ENCODE measurements around the gene TSPAN18. TPM values are rescaled to one million over a fixed set of nuclear protein-coding genes. Genes with fewer than 3 reads are reported as not detected.

The TSPAN18 gene
- total and polyA plus RNA-seq, 7 donors: 5.2 to 21.7 (median 8.0) TPM

GRCh38 chr11:44753961-44754645 lies 27.3 kb downstream of the TSPAN18 start:
- Histone ChIP-seq H3K9me3 (no peaks in the 10 kb centered on the region), H3K36me3 (ENCODE audit: insufficient read depth in 1 of 2, low read depth in 1 of 2) (no peaks in the 10 kb centered on the region), H3K27ac (no peak overlapping the region), H3K4me1 (no peaks in the 10 kb centered on the region), H3K27me3 (ENCODE audit: insufficient read depth in 3 of 3, low read length in 2 of 3) (peaks cover 0 to under 1% (median 0%) of the 10 kb centered on the region in 3 donors), H3K4me3 (no peak overlapping the region)
- no peak for TF ChIP-seq CTCF (IDR thresholded peaks at IDR 0.05)
- 79 to 86% (median 83%) methylated on average over 8 of the region's 8 CpGs for whole genome bisulfite sequencing, 3 donors
- no peak for ATAC-seq
- no peak for DNase-seq
- intact Hi-C loops (cut with DNase I): no loop called here

- H3K4me3 ChIP-seq: no peak overlapping the region
- H3K4me1 ChIP-seq: no peaks in the 10 kb centered on the region
- intact Hi-C loops (cut with DNase I): no loop called here
- ATAC-seq (no peak), DNase-seq (no peak)
- H3K36me3 ChIP-seq (ENCODE audit: insufficient read depth in 1 of 2, low read depth in 1 of 2): no peaks in the 10 kb centered on the region
- WGBS, 3 donors: 60 to 70% (median 69%) methylated on average over 9 of the region's 9 CpGs
- H3K9me3 ChIP-seq: no peaks in the 10 kb centered on the region
- TF ChIP-seq CTCF (IDR thresholded peaks at IDR 0.05): no peak
- peaks cover 0 to 10% (median 0%) of the 10 kb centered on the region in 3 donors for H3K27me3 ChIP-seq (ENCODE audit: insufficient read depth in 3 of 3, low read length in 2 of 3)
- no peak overlapping the region for H3K27ac ChIP-seq
Observed at GRCh38 chr11:44754876-44755555, 28.3 kb downstream of the TSPAN18 start.

- peak in 1 of 4 donors; percentile 25 for ATAC-seq
- intact Hi-C loops (cut with DNase I): no loop called here
- 45 to 46% (median 46%) methylated on average over 7 of the region's 7 CpGs for WGBS, 3 donors
Observed at GRCh38 chr11:44755556-44756523, 29.1 kb downstream of the TSPAN18 start.

GRCh38 chr11:44758983-44759382 lies 32.2 kb downstream of the TSPAN18 start:
- intact Hi-C loops (cut with DNase I): no loop called here
- Histone ChIP-seq H3K9me3 (no peaks in the 10 kb centered on the region), H3K27ac (no peak overlapping the region), H3K36me3 (ENCODE audit: insufficient read depth in 1 of 2, low read depth in 1 of 2) (no peaks in the 10 kb centered on the region), H3K4me1 (peaks cover 8% of the 10 kb centered on the region), H3K27me3 (ENCODE audit: insufficient read depth in 3 of 3, low read length in 2 of 3) (peaks cover 0 to 23% (median 0%) of the 10 kb centered on the region in 3 donors), H3K4me3 (no peak overlapping the region)
- 68 to 73% (median 70%) methylated on average over 4 of the region's 4 CpGs for WGBS, 3 donors
- ATAC-seq (no peak), DNase-seq (no peak)
- no peak for TF ChIP-seq CTCF (IDR thresholded peaks at IDR 0.05)

More at GRCh38 chr11:44755556-44756523, 29.1 kb downstream of the TSPAN18 start:
- no peak for TF ChIP-seq CTCF (IDR thresholded peaks at IDR 0.05)
- Histone ChIP-seq H3K27me3 (ENCODE audit: insufficient read depth in 3 of 3, low read length in 2 of 3) (peaks cover 0 to 15% (median 0%) of the 10 kb centered on the region in 3 donors), H3K9me3 (no peaks in the 10 kb centered on the region), H3K4me1 (peaks cover 4% of the 10 kb centered on the region), H3K4me3 (no peak overlapping the region), H3K27ac (no peak overlapping the region), H3K36me3 (ENCODE audit: insufficient read depth in 1 of 2, low read depth in 1 of 2) (no peaks in the 10 kb centered on the region)
- DNase-seq: no peak
